GM19467 (cell line): ENCODE results near the gene ERICH6.
"Not testable (repeated sequence)": the region's sequence is repeated elsewhere in the genome, so short reads cannot be mapped to it uniquely, and the experiment has no call there.

Experiments
- ATAC-seq: cut with Tn5 transposase; IDR thresholded peaks from one replicate; pipeline ENCODE4 v1.9.1; 2021; ENCODE audit warnings: mild to moderate bottlenecking, moderate library complexity; ENCODE audit not compliant: unreplicated experiment

ERICH6 gene

GRCh38 chr3:150687613-150688012, 16.1 kb downstream of the ERICH6 start:
- ATAC-seq: no peak

DNA sequence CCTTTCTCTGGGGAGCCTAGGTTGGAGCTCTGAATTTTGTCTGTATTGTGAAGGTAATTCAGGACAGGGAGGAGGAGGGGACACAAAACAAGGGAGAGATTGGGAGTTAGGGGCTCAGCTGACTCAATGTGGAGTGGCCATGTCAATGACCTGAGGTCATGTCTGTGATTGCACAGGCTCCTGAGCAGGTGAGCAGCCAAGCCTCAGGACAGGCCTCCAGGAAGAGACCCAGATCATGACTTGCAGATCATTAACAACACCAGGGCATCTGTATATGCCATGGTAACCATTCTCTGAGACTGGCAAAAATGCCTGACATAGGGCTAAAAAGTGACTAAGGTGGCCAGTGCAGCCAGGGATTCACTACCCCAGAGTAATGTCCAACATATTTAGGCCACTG, 20.9 kb downstream of the ERICH6 start:
- ATAC-seq: no peak

- no peak for ATAC-seq
These were observed 21.4 kb downstream of the ERICH6 start for GRCh38 chr3:150682279-150682678.

DNA sequence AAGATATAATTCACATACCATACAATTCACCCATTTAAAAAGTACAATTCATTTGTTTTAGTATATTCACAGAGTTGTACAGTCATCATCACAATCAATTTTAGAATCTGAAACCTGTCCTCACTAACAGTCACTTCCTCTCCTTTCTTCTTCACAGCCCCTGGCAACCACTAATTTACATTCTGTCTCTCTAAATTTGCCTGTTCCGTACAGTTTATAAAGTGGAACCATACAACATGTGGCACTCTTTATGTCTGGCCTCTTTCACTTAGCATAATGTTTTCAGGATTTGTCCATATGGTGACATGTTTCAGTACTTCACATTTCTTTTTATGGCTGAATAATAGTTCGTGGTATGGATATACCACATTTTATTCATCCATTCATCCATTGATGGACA, 22.7 kb downstream of the ERICH6 start:
- ATAC-seq: peak; percentile 90

DNA sequence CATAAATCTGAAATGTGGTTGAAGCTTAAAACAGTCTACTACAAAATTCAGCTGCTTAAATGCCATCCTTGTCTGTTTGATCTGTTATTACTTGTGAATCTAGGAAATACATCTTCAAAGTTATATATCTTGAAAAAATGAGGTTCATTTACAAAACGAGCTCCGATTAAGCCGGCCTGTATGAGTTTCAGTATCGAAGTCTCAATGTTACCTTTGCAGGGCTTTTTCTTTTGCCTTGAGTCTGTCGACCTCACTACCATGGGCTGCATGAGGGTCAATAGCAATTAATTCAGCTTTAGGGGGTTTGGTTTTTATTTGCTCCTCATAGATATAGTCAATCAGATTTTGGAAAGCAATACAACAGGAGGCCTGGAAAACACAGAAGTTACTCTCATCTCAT, 23.2 kb downstream of the ERICH6 start:
- no peak for ATAC-seq

DNA sequence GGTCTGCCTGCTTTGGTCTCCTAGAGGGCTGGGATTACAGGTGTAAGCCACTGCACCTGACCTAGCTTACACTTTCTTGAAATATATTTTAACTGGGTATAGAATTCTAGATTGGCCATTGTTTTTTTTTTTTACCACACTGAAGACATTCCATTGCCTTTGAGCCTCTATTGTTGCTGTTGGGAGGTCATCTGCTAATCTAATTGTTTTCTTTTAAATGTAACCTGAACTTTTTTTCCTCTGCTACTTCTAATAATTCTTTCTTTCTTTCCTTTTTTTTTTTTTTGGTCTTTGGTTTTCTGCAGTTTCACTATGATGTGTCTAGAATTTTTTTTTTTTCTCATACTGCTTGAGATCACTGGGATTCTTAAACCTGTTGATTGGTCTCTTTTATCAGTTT, 28.1 kb downstream of the ERICH6 start:
- no peak for ATAC-seq

DNA sequence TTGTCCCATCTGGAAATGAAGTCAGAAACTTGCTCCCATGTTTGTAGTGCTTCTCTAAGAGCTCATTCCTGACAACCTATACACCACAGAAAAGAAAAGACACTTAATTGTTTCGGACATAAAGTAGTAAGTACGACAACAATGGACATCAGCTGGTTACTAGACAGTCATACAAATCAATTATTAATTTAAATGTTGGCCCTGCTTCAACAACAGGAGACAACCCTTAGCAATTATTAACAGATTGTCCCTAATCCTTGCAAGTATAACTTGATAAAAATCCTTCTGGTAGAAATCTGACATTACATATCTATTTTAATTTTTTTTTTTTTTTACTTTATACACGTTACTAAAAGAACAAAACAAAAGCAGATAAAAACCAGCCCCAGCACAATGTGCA, 29.8 kb downstream of the ERICH6 start:
- no peak for ATAC-seq

- ATAC-seq: no peak
These were observed 37.6 kb downstream of the ERICH6 start for GRCh38 chr3:150666167-150666566.

DNA sequence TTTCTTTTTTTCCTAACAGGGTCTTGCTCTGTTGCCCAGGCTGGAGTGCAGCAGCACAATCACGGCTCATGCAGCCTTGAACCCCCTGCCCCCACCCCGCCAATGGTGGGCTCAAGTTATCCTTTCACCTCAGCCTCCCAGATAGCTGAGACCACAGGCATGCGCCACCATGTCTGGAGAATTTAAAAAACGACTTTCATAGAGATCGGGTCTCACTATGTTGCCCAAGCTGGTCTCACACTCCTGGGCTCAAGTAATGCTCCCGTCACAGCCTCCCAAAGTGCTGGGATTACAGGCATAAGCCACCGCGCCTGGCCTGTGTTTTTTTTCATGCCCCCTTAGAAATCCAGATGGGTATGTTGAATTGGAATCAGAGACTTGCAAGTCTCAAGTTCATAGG, 40.3 kb downstream of the ERICH6 start:
- no peak for ATAC-seq

DNA sequence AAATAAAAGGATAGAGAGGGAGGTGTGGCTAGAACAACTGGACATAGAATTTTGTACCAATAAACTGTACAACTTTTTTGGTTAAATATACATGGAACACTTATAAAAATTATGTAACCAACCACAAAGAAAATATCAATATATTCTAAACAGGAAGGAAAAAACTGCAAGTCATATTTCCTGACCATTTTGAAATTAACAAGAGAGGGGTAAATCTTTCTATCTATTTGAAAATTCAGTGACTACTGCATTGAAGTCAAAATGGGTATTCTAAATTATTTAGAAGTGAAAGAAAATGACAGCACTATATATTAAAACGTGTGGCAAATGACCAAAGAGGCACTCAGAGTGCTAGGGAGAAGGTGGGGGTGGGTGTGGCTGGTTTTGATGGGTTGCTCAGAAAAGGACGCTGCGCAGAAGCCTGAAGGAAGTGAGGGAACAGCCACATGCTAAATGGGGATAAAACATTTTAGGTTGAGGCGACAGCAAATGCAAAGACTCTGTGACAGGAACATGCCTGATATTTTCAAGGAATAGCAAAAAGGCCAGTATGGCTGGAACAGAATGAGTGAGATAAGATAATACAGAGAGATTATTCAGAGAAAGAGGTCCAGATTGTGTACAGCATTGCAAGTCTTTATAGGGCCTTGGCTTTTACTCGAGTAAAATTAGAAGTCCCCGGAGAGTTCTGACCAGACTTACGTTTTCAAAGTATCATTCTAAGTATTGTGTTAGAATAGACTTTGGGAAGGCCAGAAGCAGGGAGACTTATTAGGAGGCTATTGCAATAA, 41.1 kb downstream of the ERICH6 start:
- no peak for ATAC-seq

DNA sequence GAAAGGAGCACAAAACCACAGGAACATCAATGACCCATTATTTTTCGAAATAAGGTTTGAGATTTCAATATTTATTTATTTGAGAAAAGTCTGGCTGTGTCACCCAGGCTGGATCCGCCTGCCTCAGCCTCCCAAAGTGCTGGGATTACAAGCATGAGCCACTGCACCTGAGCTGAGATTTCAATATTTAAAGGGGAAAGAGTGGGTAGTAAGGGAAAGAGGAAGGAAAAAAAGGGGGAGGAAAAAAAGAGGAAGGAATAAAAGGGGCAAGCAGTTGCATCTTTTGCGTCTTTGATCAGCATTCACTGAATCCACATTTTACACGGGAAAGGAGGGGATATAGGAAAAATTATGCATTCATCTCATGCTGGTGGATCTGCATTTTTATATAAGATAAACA, 47.4 kb downstream of the ERICH6 start:
- no peak for ATAC-seq

DNA sequence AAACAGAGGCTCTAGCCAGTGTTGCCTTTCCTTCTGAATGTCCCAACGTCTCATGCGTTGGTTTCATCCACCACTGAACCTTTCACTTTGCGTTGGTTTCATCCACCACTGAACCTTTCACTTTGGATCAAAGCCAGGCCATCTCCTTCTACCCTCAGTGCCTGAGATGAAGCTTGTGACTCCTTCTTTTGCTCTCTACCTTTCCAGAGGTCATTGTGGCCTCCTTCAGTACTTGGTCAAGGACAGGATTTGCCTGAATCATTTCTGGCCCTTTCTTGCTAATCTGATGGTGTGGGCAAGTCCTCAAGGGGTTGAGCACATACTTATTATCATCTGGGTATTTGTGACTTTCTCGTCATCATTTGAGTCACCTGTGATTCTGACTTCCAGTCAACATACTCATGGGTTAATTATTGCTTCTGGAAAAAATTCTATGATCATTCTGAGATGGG, 50.6 kb downstream of the ERICH6 start:
- ATAC-seq: no peak

- ATAC-seq: no peak
These were observed 63.5 kb downstream of the ERICH6 start for GRCh38 chr3:150640256-150640655.

GRCh38 chr3:150639262-150639661, 64.5 kb downstream of the ERICH6 start:
- no peak for ATAC-seq

DNA sequence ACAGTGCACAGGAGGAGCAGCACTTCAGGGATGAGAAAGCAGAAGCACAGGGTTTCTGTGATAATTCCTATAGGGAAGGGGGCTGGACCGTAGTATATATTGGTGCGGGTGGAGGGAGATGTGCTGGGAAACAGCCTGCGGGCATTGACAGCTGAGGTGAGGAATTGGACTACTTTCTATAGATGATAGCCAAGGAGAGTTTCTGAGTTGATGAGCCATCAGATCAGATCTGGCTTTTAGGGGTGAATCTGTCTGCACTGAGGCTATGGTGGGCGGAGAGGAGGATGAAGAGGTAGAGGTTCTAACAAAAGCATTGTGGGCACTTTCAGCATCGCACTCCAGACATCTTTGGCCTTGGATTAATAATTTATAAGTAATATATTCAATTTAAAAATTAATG, 67.5 kb downstream of the ERICH6 start:
- ATAC-seq: no peak

GRCh38 chr3:150635526-150635925, 68.2 kb downstream of the ERICH6 start:
- no peak for ATAC-seq

DNA sequence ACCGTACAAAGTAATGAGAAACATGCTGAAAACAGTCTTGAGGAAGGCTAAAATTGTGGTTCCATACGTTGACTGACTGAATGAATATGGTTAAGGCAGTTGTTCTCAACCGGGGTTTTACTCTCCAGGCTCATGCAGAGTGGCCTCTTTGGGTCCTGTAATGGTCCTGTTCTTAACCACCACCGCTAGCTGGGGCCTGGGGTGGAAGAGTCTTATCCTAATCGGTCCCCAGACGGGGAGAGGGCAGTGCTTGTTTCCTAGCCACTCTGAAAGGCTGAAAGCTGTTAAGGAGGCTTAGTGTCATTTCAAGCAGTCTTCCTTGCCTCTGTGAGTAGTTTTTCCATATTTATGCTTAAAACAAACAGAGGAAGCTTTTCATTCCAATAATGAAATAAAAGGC, 68.6 kb downstream of the ERICH6 start:
- no peak for ATAC-seq

DNA sequence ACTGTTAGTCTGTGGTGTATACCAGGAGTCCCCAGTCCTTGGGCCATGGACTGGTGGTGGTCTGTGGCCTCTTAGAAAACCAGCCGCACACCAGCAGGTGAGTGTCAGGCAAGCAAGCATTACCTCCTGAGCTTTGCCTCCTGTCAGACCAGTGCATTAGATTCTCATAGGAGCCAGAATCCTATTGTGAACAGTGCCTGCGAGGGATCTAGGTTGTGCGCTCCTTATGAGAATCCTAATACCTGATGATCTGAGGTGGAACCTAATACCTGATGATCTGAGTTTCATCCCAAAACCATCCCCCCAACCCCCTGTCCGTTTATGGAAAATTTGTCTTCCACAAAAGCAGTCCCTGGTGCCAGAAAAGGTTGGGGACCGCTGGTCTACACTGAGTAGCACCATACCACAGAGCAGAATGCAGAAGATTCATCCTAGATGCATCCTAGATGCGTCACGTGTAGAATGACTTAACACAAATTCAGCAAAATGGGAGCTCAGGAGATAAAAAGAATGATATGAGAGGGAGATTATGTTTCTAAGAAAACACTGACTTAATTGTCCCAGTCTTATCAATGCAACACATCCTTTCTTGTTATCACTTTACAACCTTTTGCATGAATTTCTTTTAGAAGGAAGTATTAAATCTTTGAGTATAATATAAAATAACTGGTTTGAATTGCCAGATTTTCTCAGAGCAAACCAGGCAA, 72.1 kb downstream of the ERICH6 start:
- ATAC-seq: no peak

DNA sequence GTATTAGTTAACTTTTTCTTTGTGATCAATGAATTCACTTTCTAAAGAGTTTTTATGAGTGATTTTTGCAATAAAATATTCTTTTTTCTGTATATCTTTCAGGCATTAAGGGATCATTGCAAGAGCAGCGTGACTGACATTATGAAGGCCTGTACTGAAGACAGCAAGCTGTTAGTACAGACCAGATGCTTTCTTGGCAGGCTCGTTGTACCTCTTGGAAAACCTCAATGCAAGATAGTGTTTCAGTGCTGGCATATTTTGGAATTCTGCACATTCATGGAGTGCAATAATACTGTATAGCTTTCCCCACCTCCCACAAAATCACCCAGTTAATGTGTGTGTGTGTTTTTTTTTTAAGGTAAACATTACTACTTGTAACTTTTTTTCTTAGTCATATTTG, 76.2 kb downstream of the ERICH6 start:
- ATAC-seq: no peak

DNA sequence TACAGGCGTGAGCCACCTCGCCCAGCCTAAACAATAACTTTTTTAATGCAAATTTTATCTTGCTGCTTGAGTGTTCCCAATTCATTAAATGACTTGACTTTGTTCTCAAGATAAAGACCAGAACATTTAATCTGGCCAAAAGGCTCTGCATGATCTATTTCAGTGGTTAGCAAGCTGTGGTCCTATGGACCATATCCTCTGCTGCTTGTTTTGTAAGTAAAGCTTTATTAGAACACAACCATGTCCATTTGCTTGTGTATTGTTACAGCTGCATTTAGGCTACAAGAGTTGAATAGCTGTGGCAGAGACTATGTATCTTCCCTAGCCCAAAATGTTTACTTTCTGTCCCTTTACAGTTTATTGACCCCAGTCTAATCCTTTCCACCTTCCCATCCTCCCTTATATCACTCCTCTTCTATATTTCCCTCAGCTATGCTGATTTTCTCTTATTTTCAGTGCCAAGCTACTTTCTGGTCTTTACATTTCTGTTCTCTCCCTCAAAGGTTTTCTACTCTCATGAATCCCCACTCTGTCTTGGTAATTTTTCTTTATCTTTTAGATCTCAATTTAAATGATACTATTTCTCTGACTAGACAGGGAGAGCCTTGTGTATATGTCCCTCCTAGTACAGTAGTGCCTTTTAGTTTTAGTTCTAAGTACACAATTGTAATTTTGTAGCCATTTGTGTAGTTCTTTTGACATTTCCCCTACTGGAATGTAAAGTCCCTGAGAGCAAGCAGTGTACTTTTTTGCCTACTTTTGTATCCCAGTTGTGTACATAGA, 77.4 kb downstream of the ERICH6 start:
- ATAC-seq: no peak

DNA sequence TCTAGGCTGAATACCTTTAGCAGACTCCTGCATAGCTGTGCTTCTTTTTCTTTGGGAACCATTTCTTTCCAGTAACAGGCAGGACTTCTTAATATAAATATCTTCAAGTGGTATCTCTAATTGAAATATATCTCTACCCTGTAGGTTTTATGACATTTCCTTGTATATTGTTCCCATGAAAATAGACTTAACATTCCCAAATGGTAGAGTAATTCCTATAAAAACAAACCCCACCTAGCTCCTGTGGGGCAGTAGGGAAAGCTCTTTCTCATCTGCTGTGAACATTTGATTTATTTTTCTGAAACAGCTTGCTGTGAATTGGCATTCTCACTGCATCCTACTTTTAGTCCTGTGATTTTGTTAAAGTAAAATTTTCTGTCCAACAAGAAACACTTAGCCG, 79.8 kb downstream of the ERICH6 start:
- no peak for ATAC-seq

DNA sequence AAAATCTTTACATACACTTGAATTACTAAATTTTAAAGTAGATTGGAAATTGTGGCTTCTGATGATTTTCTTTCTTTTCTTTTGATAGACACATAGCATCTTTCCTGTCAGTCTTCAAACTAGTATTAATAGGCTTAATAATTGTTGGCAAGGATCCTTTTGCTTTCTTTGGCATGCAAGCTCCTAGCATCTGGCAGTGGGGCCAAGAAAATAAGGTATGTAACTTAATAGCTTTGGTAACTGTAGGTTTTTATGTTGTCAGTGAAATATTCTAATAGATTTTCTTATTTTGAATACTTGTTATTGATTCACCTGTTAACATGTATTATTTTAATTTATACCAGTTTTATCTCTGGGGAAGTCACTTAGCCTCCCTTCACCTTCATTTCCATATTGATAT, 80.8 kb downstream of the ERICH6 start:
- ATAC-seq: not testable (repeated sequence)
